Sigmoid colon (tissue), 7 donors: Measurements from ENCODE around the gene RNF224. TPM values are rescaled to one million over a fixed set of nuclear protein-coding genes. Genes with fewer than 3 reads are reported as not detected.

Experiments used
- DNase-seq: peaks from one replicate; pipeline ENCODE4 v3.0.0-alpha.2; 2019
- H3K27ac ChIP-seq, 4 donors: fragments of 200-600 bp; sonication (generic); one replicate each; pipeline ENCODE4 v1.5.1; 2016 to 2019; ENCODE audit warnings: mild to moderate bottlenecking in 1 of 4
- H3K27me3 ChIP-seq, 3 donors: fragments of 200-600 bp; sonication (generic); one replicate each; pipeline ENCODE4 v1.5.1; 2019; ENCODE audit warnings: mild to moderate bottlenecking in 1 of 3
- H3K36me3 ChIP-seq, 4 donors: fragments of 200-600 bp; sonication (generic); one replicate each; pipeline ENCODE4 v1.5.1; 2016 to 2019
- H3K4me1 ChIP-seq, 4 donors: fragments of 200-600 bp; sonication (generic); one replicate each; pipeline ENCODE4 v1.5.1; 2017 to 2019
- H3K4me3 ChIP-seq, 4 donors: fragments of 200-600 bp; sonication (generic); one replicate each; pipeline ENCODE4 v1.5.1; 2017 to 2019; ENCODE audit warnings: mild to moderate bottlenecking in 2 of 4, moderate library complexity in 1 of 4
- H3K9me3 ChIP-seq, 4 donors: fragments of 200-600 bp in 3 of 4; sonication (generic) in 3 of 4; one replicate each; pipeline versions ENCODE4 v1.5.1 to v1.6.1; 2013 to 2019
- EP300 ChIP-seq, 4 donors: sonication (generic); formaldehyde crosslinking; IDR thresholded peaks; one replicate each; pipeline ENCODE4 v1.6.1; 2017; ENCODE audit warnings: antibody characterized with exemption in 4 of 4
- POLR2A ChIP-seq, 2 donors: fragments of 450-650 bp; IDR thresholded peaks; one replicate each; pipeline ENCODE4 v1.6.1; 2016; ENCODE audit warnings: antibody characterized with exemption in 2 of 2, mild to moderate bottlenecking in 2 of 2, moderate library complexity in 2 of 2
- POLR2AphosphoS5 ChIP-seq, 4 donors: sonication (generic); formaldehyde crosslinking; IDR thresholded peaks; one replicate each; pipeline ENCODE4 v1.6.1; 2017; ENCODE audit warnings: antibody characterized with exemption in 4 of 4
- WGBS, 2 donors: extraction: QIAGEN DNeasy Blood & Tissue Kit; methylation state at CpG; one replicate each; pipeline ENCODE4 v1.1.7; 2013; 5-methylcytosine and 5-hydroxymethylcytosine counted together
- intact Hi-C: fragments of 100-400 bp; cut with DNase I; formaldehyde crosslinking; loops from one replicate; pipeline ENCODE4 v1.15.1; 2023
- polyA plus RNA-seq, 3 donors: library from polyadenylated mRNA; stranded (reverse); fragments of 200-250 nt; gene quantifications; one replicate each; pipeline ENCODE4 v1.2.3, GENCODE V29; 2013
- total RNA-seq, 4 donors: library from RNA; depleted of rRNA; stranded (reverse); fragments of >200 nt; gene quantifications; one replicate each; pipeline ENCODE4 v1.1.0, GENCODE V29; 2016
- TF ChIP-seq, protein P1 (sequence below), 4 experiments: fragments of 450-650 bp in 3 of 4; fragments of 200-600 bp in 1 of 4; IDR thresholded peaks; one replicate each; pipeline ENCODE4 v1.5.1; 2016 to 2019; ENCODE audit warnings: antibody characterized with exemption in 4 of 4, mild to moderate bottlenecking in 3 of 4, moderate library complexity in 2 of 4
- donor health status: healthy with polysubstance abuse.
- donor health status: Bipolar disorder and iron deficiency.
- donor health status: healthy.

Gene RNF224
- total and polyA plus RNA-seq, 7 donors = 0.04 TPM; not detected in 6

- peaks cover 17 to 43% (median 26%) of the 10 kb centered on the region in 4 donors for H3K36me3 ChIP-seq
- H3K9me3 ChIP-seq = no peaks in the 10 kb centered on the region
- H3K4me3 ChIP-seq = no peak overlapping the region
- TF ChIP-seq POLR2A (IDR thresholded peaks at IDR 0.05) = no peak
- no peak for TF ChIP-seq POLR2AphosphoS5 (IDR thresholded peaks at IDR 0.05)
- TF ChIP-seq EP300 (IDR thresholded peaks at IDR 0.05) = no peak
- TF ChIP-seq, protein P1, sequence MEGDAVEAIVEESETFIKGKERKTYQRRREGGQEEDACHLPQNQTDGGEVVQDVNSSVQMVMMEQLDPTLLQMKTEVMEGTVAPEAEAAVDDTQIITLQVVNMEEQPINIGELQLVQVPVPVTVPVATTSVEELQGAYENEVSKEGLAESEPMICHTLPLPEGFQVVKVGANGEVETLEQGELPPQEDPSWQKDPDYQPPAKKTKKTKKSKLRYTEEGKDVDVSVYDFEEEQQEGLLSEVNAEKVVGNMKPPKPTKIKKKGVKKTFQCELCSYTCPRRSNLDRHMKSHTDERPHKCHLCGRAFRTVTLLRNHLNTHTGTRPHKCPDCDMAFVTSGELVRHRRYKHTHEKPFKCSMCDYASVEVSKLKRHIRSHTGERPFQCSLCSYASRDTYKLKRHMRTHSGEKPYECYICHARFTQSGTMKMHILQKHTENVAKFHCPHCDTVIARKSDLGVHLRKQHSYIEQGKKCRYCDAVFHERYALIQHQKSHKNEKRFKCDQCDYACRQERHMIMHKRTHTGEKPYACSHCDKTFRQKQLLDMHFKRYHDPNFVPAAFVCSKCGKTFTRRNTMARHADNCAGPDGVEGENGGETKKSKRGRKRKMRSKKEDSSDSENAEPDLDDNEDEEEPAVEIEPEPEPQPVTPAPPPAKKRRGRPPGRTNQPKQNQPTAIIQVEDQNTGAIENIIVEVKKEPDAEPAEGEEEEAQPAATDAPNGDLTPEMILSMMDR (IDR thresholded peaks at IDR 0.05) = no peak
- H3K27me3 ChIP-seq = peaks cover 10 to 33% (median 13%) of the 10 kb centered on the region in 3 donors
- no peak for DNase-seq
- H3K27ac ChIP-seq = no peak overlapping the region
- peaks cover 0 to 33% (median 31%) of the 10 kb centered on the region in 4 donors for H3K4me1 ChIP-seq
- WGBS, 2 donors = 93 to 96% methylated on average over 39 of the region's 39 CpGs
- intact Hi-C loops = no loop called here
Measured at GRCh38 chr9:137272241-137273094, 45.2 kb downstream of the RNF224 start.

DNA sequence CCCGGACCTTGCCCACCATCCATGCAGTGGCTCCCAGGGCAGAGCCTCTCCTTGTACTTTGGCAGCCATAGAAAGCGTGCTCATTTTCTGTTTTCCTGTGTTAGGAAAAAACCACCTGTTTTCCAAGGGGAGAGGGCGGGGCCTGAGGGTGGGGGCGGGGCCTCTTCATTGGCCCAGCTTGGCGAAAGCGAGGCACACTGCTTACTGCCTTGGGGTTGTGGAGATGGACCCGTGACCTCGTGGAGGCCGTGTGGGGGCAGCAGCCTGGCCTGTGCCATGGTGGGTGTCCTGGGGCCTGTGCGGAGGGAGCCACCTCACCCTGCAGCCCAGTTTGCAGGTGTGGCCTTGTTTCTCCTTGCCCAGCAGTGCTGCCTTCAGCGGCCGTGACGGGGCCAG is 45.8 kb downstream of the RNF224 start:
- no peak for DNase-seq
- H3K9me3 ChIP-seq = no peaks in the 10 kb centered on the region
- H3K4me1 ChIP-seq = peaks cover 0 to 36% (median 34%) of the 10 kb centered on the region in 4 donors
- no peak overlapping the region for H3K4me3 ChIP-seq
- 69 to 88% methylated on average over 13 of the region's 13 CpGs for WGBS, 2 donors
- TF ChIP-seq, protein P1 (IDR thresholded peaks at IDR 0.05) = no peak
- no peak for TF ChIP-seq POLR2A (IDR thresholded peaks at IDR 0.05)
- no peak for TF ChIP-seq POLR2AphosphoS5 (IDR thresholded peaks at IDR 0.05)
- TF ChIP-seq EP300 (IDR thresholded peaks at IDR 0.05) = no peak
- H3K27ac ChIP-seq = no peak overlapping the region
- peaks cover 10 to 39% (median 19%) of the 10 kb centered on the region in 3 donors for H3K27me3 ChIP-seq
- H3K36me3 ChIP-seq = peaks cover 17 to 37% (median 26%) of the 10 kb centered on the region in 4 donors
- intact Hi-C loops = no loop called here

DNA sequence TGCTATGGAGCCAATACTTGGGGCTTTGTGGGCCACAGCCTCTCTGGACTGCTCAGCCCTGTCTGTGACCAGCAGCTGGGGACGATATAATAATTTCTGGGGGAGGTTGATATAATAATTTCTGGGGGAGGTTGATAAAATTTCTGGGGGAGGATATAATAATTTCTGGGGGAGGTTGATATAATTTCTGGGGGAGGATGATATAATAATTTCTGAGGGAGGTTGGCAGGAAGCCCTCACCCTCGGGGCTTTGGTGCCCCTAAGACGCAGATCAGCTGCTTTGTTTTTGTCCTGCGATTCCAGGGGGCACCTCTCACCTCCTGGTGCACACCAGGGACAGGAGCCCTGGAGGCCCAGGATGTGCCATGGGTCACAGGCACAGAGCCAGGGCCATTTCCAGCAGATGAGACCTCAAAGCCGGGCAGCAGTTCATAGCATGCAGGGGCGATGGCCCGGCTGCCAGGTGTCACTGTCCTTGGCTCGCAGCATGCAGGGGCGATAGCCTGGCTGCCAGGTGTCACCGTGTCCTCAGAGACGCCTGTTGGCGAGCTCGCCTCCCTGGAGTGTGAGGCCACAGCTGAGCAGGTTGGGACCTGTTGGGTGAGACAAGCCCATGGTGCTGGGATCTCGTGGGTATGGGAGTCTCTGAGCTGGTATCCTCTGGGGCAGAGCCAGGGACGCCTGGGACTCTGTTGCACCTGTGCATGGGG is 46.5 kb downstream of the RNF224 start:
- peaks cover 10 to 46% (median 26%) of the 10 kb centered on the region in 3 donors for H3K27me3 ChIP-seq
- H3K4me3 ChIP-seq = no peak overlapping the region
- no peak overlapping the region for H3K27ac ChIP-seq
- TF ChIP-seq EP300 (IDR thresholded peaks at IDR 0.05) = no peak
- TF ChIP-seq POLR2A (IDR thresholded peaks at IDR 0.05) = no peak
- TF ChIP-seq, protein P1 (IDR thresholded peaks at IDR 0.05) = no peak
- TF ChIP-seq POLR2AphosphoS5 (IDR thresholded peaks at IDR 0.05) = no peak
- peaks cover 0 to 34% (median 27%) of the 10 kb centered on the region in 4 donors for H3K4me1 ChIP-seq
- DNase-seq = no peak
- intact Hi-C loops = no loop called here
- H3K36me3 ChIP-seq = peaks cover 17 to 36% (median 26%) of the 10 kb centered on the region in 4 donors
- H3K9me3 ChIP-seq = no peaks in the 10 kb centered on the region
- 66 to 67% methylated on average over 15 of the region's 15 CpGs for WGBS, 2 donors

- intact Hi-C loops = no loop called here
- 83 to 87% methylated on average over 10 of the region's 10 CpGs for WGBS, 2 donors
- DNase-seq = no peak
- Histone ChIP-seq H3K27ac (no peak overlapping the region), H3K36me3 (peaks cover 17 to 43% (median 26%) of the 10 kb centered on the region in 4 donors), H3K4me3 (no peak overlapping the region), H3K9me3 (no peaks in the 10 kb centered on the region), H3K4me1 (peaks cover 0 to 23% (median 18%) of the 10 kb centered on the region in 4 donors), H3K27me3 (peaks cover 10 to 60% (median 39%) of the 10 kb centered on the region in 3 donors)
- TF ChIP-seq POLR2AphosphoS5 (IDR thresholded peaks at IDR 0.05) = no peak
- TF ChIP-seq EP300 (IDR thresholded peaks at IDR 0.05) = no peak
- no peak for TF ChIP-seq POLR2A (IDR thresholded peaks at IDR 0.05)
- TF ChIP-seq, protein P1 (IDR thresholded peaks at IDR 0.05) = no peak
Measured at GRCh38 chr9:137275203-137275587, 47.9 kb downstream of the RNF224 start.
